Cortex of kidney (tissue), 1 donor: ENCODE data around the gene APOL4.
"Not testable (repeated sequence)": the region's sequence is repeated elsewhere in the genome, so short reads cannot be mapped to it uniquely, and the experiment has no call there.

ENCODE experiments used
- DNase-seq: peaks from one replicate; lab custom pipeline; 2025; lab: John Stamatoyannopoulos, UW

APOL4 gene

DNA sequence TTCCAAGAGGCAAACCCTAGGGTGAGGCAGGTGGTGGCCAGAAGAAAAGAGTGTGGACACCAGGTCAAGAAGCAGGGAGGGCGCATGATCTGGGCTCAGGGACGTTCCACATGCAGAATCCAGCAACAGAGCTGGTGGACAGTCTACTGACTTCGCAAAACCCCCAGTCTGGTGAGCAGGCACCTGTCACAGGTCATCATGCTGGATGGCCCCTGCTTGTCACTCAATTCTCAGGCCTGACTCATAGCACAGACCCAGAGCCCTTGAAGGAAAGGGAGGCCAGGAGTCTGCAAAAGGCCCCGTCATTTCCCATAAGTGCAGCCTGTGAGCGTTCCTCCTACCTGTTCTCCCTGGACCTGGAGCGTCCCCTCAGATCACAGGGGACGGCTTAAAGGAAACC lies 18.2 kb downstream of the APOL4 start:
- no peak for DNase-seq

GRCh38 chr22:36182857-36183256 lies 18.8 kb downstream of the APOL4 start:
- no peak for DNase-seq

DNA sequence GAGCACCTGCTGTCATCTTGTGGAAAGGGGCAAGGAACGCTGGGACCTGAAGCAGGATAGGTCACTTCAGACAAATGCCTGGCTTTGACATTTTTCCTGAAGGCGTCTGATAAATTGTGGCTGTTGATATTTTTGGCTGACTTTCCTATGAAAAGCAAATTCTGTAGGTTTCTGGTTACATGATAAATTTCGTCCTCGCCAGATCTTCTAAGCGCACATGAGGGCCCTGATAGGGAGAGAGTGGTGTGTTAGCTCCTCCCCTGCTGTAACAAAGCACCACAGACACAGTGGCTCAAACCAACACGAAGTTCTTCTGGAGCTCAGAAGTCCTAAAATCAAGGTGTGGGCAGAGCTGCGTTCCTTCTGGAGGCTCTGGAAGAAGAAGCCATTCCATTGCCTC lies 19.6 kb downstream of the APOL4 start:
- DNase-seq: no peak

DNA sequence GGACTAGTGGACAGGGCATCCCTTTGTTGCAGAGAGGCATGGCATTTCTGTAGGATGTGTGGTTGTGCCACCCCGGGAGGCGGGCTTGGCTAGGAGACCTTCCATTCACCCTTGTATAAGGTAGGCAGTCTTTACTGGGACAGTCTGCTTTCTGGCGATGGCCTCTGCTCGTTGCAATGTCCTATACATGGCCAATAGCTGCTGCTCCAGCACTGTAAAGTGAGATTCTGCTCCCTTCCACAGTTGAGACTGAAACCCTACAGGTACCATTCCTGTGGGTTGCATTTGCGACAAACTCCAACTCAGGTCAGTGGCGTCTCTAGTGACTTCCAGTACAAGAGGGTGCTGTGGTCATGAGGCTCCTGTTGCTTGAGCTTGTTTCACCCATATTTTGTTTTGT lies 20.7 kb downstream of the APOL4 start:
- no peak for DNase-seq

- DNase-seq: no peak
These were observed 21.4 kb downstream of the APOL4 start for GRCh38 chr22:36180038-36180880.

DNA sequence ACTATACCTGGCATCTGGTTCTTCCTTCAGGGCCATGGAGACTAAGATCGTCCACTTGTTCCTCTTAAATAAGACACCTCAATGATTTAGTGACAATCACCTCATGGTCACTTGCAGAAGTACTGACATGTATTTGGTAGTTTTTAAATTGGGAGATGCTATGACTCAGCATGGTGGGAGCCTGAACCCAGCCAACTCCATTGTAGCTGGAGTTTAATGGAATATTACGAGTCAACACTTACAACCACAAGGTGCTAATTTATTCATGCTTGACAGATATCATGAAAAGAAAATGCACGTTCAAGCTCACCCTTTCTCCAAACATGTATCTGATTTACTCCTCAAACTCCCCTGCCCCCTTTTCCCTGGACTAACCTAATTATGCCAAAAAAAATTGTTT lies 24.4 kb downstream of the APOL4 start:
- no peak for DNase-seq

DNA sequence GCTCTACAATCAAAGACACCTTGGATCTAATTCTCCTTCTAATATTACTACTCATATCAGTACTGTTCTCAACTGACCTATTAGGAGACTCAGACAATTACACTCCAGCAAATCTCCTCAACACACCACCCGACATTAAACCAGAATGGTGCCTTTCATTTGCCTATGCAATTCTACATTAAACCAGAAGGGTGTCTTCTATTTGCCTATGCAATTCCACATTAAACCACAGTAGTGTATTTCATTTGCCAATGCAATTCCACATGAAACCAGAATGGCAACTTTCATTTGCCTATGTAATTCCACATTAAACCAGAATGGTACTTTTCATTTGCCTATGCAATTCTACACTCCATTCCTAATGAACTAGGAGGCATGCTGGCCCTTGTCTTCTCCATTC lies 25.7 kb downstream of the APOL4 start:
- no peak for DNase-seq

GRCh38 chr22:36171941-36172340 lies 29.7 kb downstream of the APOL4 start:
- no peak for DNase-seq

DNA sequence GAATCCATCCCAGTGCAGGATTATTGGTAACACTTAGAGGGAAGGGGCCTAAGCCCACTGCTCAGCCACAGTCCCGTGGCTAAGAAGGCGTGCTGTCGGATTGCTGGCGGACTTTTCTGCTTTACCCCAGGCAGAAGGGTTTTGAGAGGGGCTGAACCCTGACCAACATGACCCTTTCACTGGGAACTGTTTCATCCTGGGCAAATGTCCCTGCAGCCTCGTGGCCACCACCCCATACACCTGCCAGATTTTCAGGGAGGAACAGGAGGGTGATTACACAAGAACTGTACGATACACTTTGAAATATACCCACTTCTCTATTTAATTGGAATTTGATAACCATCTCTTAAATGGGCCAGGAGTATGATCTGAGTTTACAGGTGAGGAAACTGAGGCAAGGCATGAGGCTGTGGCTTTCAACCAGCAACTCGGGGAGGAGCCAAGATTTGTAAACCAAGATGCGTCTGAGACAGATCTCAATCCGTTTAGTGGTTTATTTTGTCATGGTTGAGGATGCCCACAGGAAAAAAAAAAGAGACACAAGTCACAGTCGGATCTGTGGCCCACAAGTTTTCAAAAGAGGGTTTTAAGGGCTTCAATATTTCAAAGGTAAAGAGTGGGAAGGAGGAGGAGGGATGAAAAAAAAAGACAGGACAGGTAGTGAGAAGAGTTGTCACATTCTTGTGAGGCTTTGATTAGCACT lies 34.9 kb downstream of the APOL4 start:
- DNase-seq: no peak

DNA sequence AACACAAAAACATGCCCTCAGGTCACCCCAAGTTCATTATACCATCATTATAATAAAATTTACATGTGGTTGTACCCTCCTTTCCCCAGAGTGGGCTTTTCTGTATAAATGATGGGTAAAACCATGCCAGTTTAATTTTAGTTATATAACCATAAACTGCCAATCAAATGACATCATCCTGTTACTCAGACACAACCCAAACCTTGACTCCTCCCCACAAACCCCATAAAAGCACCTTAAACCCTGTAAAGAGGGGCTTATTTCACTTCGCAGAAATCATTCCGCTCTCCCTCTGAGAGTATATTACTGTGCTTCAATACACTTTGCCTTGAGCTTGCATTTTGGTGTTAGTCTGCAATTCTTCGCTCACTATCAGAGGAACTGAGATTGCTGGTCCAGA lies 35.5 kb downstream of the APOL4 start:
- no peak for DNase-seq

DNA sequence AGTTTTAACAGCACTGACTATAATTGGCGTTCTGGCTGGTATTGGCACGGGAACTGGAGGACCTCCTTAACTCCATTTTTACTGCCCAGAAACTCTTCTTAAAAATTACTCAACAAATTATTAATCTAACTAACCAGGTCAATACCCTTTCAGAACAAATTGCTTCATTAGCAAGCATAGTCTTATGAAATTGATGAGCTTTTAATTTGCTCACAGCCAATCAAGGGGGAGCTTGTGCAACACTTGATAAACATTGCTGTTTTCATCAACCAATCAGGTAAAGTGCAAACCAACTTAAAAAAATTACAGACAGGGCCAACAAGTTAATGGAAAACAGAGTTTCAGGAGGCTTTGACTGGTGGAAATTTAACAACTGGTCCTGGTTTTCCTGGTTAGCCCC lies 36.5 kb downstream of the APOL4 start:
- DNase-seq: no peak

DNA sequence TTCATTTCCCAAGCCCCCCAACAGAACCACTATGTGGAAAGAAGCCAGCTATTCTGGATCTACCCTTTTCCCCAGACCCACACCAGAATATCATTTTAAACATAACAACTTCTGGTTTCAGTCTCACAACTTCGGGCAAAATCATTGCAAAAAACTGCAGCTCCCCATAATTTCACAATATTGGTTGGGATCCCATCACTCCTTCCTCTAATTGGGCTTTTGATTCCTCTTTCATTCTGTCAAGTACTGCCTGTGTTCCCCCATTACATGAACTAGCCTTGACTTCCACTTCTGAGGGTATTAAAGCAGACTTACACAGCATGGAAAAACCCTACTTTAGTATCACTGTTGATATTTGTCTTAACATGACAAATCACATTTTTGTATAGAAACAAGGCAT lies 37.0 kb downstream of the APOL4 start:
- DNase-seq: no peak

DNA sequence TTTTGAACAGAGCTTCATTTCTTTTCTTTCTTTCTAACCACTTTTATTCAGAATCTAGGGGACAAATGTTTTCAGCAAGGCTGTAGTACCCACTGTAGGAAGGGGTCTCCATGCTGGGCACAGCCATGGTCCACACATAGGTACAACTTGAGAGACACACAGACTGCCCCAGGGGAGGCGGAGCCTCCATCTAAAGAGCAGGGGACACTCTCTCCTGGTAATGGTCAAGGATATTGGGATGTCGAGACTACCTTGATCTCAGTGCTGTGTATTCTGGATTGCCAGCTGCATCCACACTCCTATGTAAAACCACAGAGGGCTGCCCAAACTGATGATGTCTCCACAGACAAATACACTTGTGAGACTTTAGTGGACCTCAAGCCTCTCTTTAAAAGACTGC lies 38.1 kb downstream of the APOL4 start:
- no peak for DNase-seq

DNA sequence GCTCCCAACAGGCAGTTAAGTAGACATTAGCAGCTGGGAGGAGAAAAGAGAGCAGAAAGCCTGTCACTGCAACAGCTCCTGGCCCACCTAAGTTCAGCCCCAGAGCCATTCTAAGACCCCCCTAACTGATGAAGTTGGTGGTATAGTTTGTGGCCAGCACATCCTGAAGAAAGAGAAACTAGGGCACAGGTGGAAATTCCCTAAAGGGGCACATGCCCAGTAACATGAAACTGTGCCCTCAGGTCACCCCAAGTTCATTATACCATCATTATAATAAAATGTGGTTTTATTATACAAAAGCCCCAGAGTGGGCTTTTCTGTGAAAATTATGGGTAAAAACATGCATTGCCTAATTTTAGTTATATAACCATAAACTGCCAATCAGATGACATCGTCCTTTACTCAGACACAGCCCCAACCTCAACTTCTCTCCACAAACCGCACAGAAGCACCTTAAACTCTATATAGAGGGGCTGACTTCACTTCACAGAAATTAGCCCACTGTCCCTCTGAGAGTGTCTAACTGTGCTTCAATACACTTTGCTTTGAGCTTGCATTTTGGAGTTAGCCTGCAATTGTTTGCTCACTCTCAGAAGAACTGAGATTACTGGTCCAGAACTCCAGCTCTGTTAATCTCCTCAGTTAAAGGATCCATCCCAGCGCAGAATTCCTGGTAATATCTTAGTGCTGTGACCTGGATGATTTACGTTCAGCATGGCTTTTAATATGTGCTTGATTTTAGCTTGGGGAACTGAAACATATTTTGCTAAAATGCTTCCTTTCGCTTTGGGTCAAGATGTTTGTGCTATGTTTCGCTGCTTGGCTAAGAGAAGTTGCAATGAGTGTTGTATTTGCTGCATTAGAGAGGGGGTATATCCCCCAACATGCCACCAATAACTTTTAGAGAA lies 39.2 kb downstream of the APOL4 start:
- DNase-seq: no peak

DNA sequence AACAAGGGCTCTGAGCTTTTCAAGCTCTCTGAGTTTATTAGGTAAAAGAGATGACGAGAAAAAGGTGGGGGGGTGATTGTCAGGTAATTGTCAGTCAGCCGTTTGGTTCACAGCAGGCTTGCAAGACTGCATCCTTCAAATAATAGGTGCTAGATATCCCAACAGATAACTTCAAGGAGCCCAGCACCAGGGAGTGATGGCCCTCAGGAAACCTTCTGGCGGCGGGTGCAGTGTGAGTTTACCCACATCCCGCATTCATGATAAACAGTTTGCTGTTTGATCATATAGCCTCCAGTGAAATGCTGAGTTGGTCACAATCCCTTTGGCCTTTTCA lies 39.8 kb downstream of the APOL4 start:
- DNase-seq: not testable (repeated sequence)

GRCh38 chr22:36160499-36160942 lies 41.1 kb downstream of the APOL4 start, which contains the start of gene APOL3:
Gene APOL3 (minus strand): TSS chr22:36160755. CDS start chr22:36149055, 11,700 bp downstream.
- DNase-seq: no peak

DNA sequence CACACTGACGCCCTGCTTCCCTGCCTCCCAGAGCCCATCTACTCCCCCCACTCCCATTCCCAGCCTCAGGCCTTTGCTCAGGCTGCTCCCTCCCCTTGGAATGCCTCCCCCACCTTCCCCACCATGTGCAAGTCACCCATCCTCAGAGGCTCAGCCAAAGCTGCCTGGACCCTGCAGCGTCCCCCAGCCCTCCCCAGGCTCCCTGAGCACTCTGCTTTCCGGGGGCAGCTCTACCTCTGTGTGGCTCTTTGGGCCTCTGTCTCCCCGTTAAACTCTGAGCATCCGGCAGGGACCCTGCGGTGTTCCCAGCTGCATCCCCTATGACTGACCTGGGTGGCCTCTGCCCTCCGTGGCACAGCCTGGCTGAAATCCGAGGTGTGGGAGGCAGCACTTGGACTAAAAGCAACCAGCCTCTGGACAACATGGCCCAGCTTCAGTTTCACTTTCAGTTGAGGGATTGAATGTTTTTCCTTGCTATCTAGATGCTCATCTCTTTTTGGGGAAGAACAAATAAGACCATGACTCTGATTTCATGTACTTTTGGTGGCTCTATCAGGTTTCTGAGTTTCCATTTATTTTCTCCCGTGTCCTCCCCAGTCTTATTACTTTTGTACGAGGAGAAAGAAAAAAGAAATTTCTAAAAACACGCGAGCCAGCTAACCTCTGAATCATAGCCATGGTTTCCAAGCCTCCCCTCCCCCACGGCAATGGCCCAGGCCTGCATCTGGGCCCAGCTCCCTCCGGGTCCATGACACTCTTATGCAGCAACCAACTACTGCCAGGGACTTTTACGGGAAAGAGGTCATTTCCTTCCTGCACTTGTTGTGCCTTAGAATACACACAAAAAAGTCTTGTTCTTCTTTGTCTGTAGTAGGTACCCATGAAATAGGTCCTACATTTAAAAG lies 44.8 kb downstream of the APOL4 start:
- no peak for DNase-seq

- no peak for DNase-seq
These were observed 45.5 kb downstream of the APOL4 start for GRCh38 chr22:36156119-36156514.

DNA sequence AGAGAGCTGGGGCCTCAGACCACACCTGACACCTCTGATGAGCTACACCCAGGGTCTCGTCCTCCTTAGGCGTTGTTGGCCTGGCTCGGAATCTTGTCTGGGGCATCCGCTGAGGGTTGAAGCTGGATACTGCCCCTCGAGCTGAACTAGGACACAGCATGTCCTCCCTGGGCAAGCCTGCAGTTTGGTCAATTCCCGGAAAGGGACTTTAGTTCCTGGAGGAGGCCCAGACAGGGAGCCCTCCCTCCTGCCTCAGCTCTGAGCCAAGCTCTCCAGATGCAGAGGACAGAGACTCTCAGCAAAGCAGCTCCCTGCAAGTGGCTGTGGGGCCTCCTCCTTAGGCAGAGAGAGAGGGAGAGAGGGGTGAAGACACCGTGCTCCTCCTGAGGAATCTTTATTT lies 45.9 kb downstream of the APOL4 start:
- no peak for DNase-seq

DNA sequence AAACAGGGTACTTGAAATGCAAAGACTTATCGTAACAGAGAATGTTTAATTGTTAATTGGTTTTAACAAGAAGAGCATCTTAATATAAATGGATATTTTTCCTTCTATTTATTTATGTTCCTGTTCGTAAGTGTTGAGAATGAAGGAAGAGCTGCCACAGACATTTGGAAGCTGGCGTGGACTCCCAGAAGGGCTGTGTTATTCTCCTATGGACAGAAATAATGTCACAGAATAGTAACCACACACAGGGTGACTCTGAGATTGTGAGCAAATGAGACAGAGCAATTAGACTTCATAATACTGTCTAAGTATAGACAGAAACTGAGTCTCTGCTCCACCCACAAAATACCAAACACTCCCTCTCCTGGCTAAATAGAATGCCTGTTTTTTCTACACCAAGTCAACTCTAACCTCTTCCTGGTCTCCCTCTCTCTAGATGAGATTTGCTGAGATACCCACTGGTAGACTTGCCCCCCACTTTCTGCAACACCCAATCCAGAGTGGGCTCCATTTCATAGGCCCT lies 47.1 kb downstream of the APOL4 start:
- no peak for DNase-seq
